Activated CD8-positive, alpha-beta T cell treated with anti-CD3 and anti-CD28 coated beads for 36 hours (primary cell): Measurements from ENCODE around the gene GPR35. TPM values are rescaled to one million over a fixed set of nuclear protein-coding genes. Genes with fewer than 3 reads are reported as not detected.

ENCODE experiments used
- ATAC-seq: fragments of 200-7000 bp; cut with Tn5 transposase; one replicate; pipeline ENCODE4 v1.10.0; 2021; ENCODE audit warnings: mild to moderate bottlenecking, moderate library complexity
- CTCF ChIA-PET: fragments of 350-600 bp; sonication (Branson Sonifier 250); formaldehyde crosslinking; loops from one replicate; lab custom pipeline; 2021; ENCODE audit warnings: antibody characterized with exemption; lab: Charles Lee
- POLR2A ChIA-PET: fragments of 350-600 bp; sonication (Branson Sonifier 250); formaldehyde crosslinking; loops from one replicate; lab custom pipeline; 2021; ENCODE audit warnings: antibody characterized with exemption; lab: Charles Lee
- DNase-seq: peaks from one replicate; pipeline ENCODE4 v3.0.0-alpha.2; 2020
- H3K27ac Mint-ChIP-seq: one replicate; pipeline ENCODE4 v1.8.0; 2021; ENCODE audit warnings: mild to moderate bottlenecking, mixed read lengths
- H3K27me3 Mint-ChIP-seq: one replicate; pipeline ENCODE4 v1.8.0; 2021; ENCODE audit warnings: mixed read lengths
- H3K36me3 Mint-ChIP-seq: one replicate; pipeline ENCODE4 v1.8.0; 2021; ENCODE audit warnings: low read depth, mixed read lengths
- H3K4me1 Mint-ChIP-seq: one replicate; pipeline ENCODE4 v1.8.0; 2021; ENCODE audit warnings: low read depth, mixed read lengths
- H3K4me3 Mint-ChIP-seq: one replicate; pipeline ENCODE4 v1.8.0; 2021; ENCODE audit warnings: mild to moderate bottlenecking, moderate library complexity, mixed read lengths
- H3K9me3 Mint-ChIP-seq: one replicate; pipeline ENCODE4 v1.8.0; 2021; ENCODE audit warnings: mixed read lengths
- CTCF ChIP-seq: fragments of 200-600 bp; IDR thresholded peaks from one replicate; pipeline ENCODE4 v1.8.0; 2022; ENCODE audit warnings: antibody characterized with exemption, mild to moderate bottlenecking
- intact Hi-C: fragments of 100-400 bp; cut with micrococcal nuclease; formaldehyde crosslinking; loops from one replicate; pipeline ENCODE4 v1.10.0; 2022
- total RNA-seq, 2 experiments: library from RNA; stranded (reverse); gene quantifications; one replicate each; pipeline ENCODE4 v1.2.3, GENCODE V29; 2021

GPR35 gene
- total RNA-seq, 2 experiments from 2014 or later, result 14.4 to 14.6 TPM

- POLR2A ChIA-PET, result no interaction called here
- DNase-seq, result no peak
- intact Hi-C loops, result no loop called here
Measured at GRCh38 chr2:240597419-240598181, 27.7 kb upstream of the GPR35 start.

GRCh38 chr2:240598311-240598911 lies 26.9 kb upstream of the GPR35 start:
- CTCF ChIA-PET, result no interaction called here
- Mint-ChIP-seq H3K4me1 (no peaks in the 10 kb centered on the region), H3K36me3 (no peaks in the 10 kb centered on the region), H3K9me3 (no peaks in the 10 kb centered on the region), H3K27me3 (no peaks in the 10 kb centered on the region), H3K4me3 (no peak overlapping the region), H3K27ac (no peak overlapping the region)
- no peak for TF ChIP-seq CTCF
- DNase-seq, result no peak
- POLR2A ChIA-PET, result no interaction called here
- intact Hi-C loops, result no loop called here
- no peak for ATAC-seq

More at GRCh38 chr2:240597419-240598181, 27.7 kb upstream of the GPR35 start:
- Mint-ChIP-seq H3K4me1 (no peaks in the 10 kb centered on the region), H3K27ac (no peak overlapping the region), H3K36me3 (no peaks in the 10 kb centered on the region), H3K9me3 (no peaks in the 10 kb centered on the region), H3K4me3 (no peak overlapping the region), H3K27me3 (no peaks in the 10 kb centered on the region)
- CTCF ChIA-PET, result interaction anchor here (1.0 kb wide), 1 partner anchor 32 kb away, joined by 3 read pairs; no protein-coding TSS in a partner anchor
- no peak for TF ChIP-seq CTCF
- ATAC-seq, result no peak

GRCh38 chr2:240599141-240599583 lies 26.1 kb upstream of the GPR35 start:
- no peak for TF ChIP-seq CTCF
- POLR2A ChIA-PET, result no interaction called here
- ATAC-seq (no peak), DNase-seq (no peak)
- CTCF ChIA-PET, result no interaction called here
- Mint-ChIP-seq H3K9me3 (no peaks in the 10 kb centered on the region), H3K27ac (no peak overlapping the region), H3K27me3 (no peaks in the 10 kb centered on the region), H3K4me1 (no peaks in the 10 kb centered on the region), H3K4me3 (no peak overlapping the region), H3K36me3 (no peaks in the 10 kb centered on the region)
- intact Hi-C loops, result no loop called here

GRCh38 chr2:240600451-240600961 lies 24.8 kb upstream of the GPR35 start:
- no peak overlapping the region for H3K27ac Mint-ChIP-seq
- ChIA-PET POLR2A (no interaction called here), CTCF (no interaction called here)
- intact Hi-C loops, result no loop called here
- H3K27me3 Mint-ChIP-seq, result no peaks in the 10 kb centered on the region
- DNase-seq, result no peak
- TF ChIP-seq CTCF, result no peak
- H3K36me3 Mint-ChIP-seq, result no peaks in the 10 kb centered on the region
- H3K4me3 Mint-ChIP-seq, result no peak overlapping the region
- no peaks in the 10 kb centered on the region for H3K4me1 Mint-ChIP-seq
- H3K9me3 Mint-ChIP-seq, result no peaks in the 10 kb centered on the region
- no peak for ATAC-seq
